Lung (tissue), 12 donors: ENCODE measurements around the gene NAIF1. TPM values are rescaled to one million over a fixed set of nuclear protein-coding genes. Genes with fewer than 3 reads are reported as not detected.
"Not testable (repeated sequence)": the region's sequence is repeated elsewhere in the genome, so short reads cannot be mapped to it uniquely, and the experiment has no call there.

Experiments
- ATAC-seq: fragments of 200-7000 bp; cut with Tn5 transposase; one replicate; pipeline ENCODE4 v1.9.1; 2020; ENCODE audit warnings: moderate number of reproducible peaks; ENCODE audit not compliant: insufficient read depth, low FRiP score
- DNase-seq, 3 donors: peaks; one replicate each; pipeline ENCODE4 v3.0.0-alpha.2; 2013 to 2017
- H3K27ac ChIP-seq, 2 donors: one replicate each; pipeline ENCODE4 v1.5.1; 2013; ENCODE audit warnings: mild to moderate bottlenecking in 2 of 2, moderate library complexity in 2 of 2, control low read depth in 1 of 2, inconsistent platforms in 1 of 2, low read depth in 1 of 2, low read length in 1 of 2
- H3K27me3 ChIP-seq, 3 donors: one replicate each; pipeline ENCODE4 v1.5.1; 2013; ENCODE audit warnings: low read length in 2 of 3; ENCODE audit not compliant: control insufficient read depth in 3 of 3, insufficient read depth in 3 of 3
- H3K36me3 ChIP-seq, 4 donors: one replicate each; pipeline ENCODE4 v1.5.1; 2013; ENCODE audit warnings: low read length in 4 of 4, mild to moderate bottlenecking in 1 of 4, moderate library complexity in 1 of 4; ENCODE audit not compliant: control insufficient read depth in 4 of 4, insufficient read depth in 4 of 4
- H3K4me1 ChIP-seq, 5 donors: one replicate each; pipeline ENCODE4 v1.5.1; 2013; ENCODE audit warnings: low read length in 5 of 5, mild to moderate bottlenecking in 2 of 5, moderate library complexity in 1 of 5; ENCODE audit not compliant: control insufficient read depth in 5 of 5, insufficient read depth in 5 of 5
- H3K4me3 ChIP-seq: one replicate; pipeline ENCODE4 v1.5.1; 2013; ENCODE audit warnings: mild to moderate bottlenecking, control low read depth, moderate library complexity
- H3K9ac ChIP-seq, 2 donors: one replicate each; pipeline ENCODE4 v1.5.1; 2013; ENCODE audit warnings: low read length in 2 of 2, control low read depth in 1 of 2; ENCODE audit not compliant: insufficient read depth in 1 of 2
- H3K9me3 ChIP-seq, 4 donors: one replicate each; pipeline ENCODE4 v1.5.1; 2013; ENCODE audit warnings: low read length in 3 of 4, mild to moderate bottlenecking in 1 of 4, moderate library complexity in 1 of 4; ENCODE audit not compliant: control insufficient read depth in 4 of 4, insufficient read depth in 3 of 4
- CTCF ChIP-seq: IDR thresholded peaks from 2 replicates; pipeline ENCODE4 v1.5.1; 2012; ENCODE audit warnings: mild to moderate bottlenecking; ENCODE audit errors: control extremely low read depth, extremely low read depth
- WGBS, 2 donors: extraction: QIAGEN DNeasy Blood & Tissue Kit; methylation state at CpG; one replicate each; pipeline ENCODE4 v1.1.7; 2013; 5-methylcytosine and 5-hydroxymethylcytosine counted together
- polyA plus RNA-seq, 2 donors: library from polyadenylated mRNA; stranded (reverse); fragments of 200-250 nt; gene quantifications; one replicate each; pipeline ENCODE4 v1.2.1, GENCODE V29; 2013
- total RNA-seq, 2 donors: library from RNA; depleted of rRNA in 1 of 2; stranded (reverse); fragments of >200 nt in 1 of 2; gene quantifications; one replicate each; pipeline ENCODE4 v1.2.1, GENCODE V29; 2014 to 2021
- donor health status: control.
- donor health status: control.
- donor health status: Bipolar disorder and iron deficiency.
- donor health status: healthy.
- donor health status: DM: yes; HTN: yes; CAD: no.

NAIF1 gene
- total and polyA plus RNA-seq, 4 donors = 7.2 to 9.4 (median 8.8) TPM

GRCh38 chr9:128077847-128078503, 10.9 kb upstream of the NAIF1 start:
- Histone ChIP-seq H3K27ac (peak overlapping the region in 1 of 2 donors; percentile 84), H3K36me3 (peaks cover 0 to 2% (median 0%) of the 10 kb centered on the region in 4 donors), H3K4me3 (no peak overlapping the region), H3K9ac (no peak overlapping the region), H3K9me3 (no peaks in the 10 kb centered on the region), H3K4me1 (peaks cover 16 to 51% (median 24%) of the 10 kb centered on the region in 5 donors), H3K27me3 (no peaks in the 10 kb centered on the region)
- ATAC-seq = no peak
- no peak for TF ChIP-seq CTCF
- no peak for DNase-seq
- WGBS, 2 donors = 85 to 88% methylated on average over 7 of the region's 7 CpGs

GRCh38 chr9:128073253-128073886, 6.2 kb upstream of the NAIF1 start:
- H3K4me1 ChIP-seq = peaks cover 16 to 40% (median 21%) of the 10 kb centered on the region in 5 donors
- no peak for ATAC-seq

GRCh38 chr9:128072144-128073021, 5.3 kb upstream of the NAIF1 start:
- H3K36me3 ChIP-seq = no peaks in the 10 kb centered on the region
- no peak overlapping the region for H3K4me3 ChIP-seq
- DNase-seq (peak; percentile 87 to 94 (median 90)), ATAC-seq (no peak)
- peak overlapping the region in 1 of 2 donors; percentile 80 for H3K9ac ChIP-seq
- TF ChIP-seq CTCF = no peak
- H3K4me1 ChIP-seq = peaks cover 14 to 35% (median 17%) of the 10 kb centered on the region in 5 donors
- H3K27me3 ChIP-seq = no peaks in the 10 kb centered on the region
- 3 to 4% methylated on average over 5 of the region's 5 CpGs for WGBS, 2 donors
- H3K27ac ChIP-seq = peak overlapping the region; percentile 28 to 87
- H3K9me3 ChIP-seq = no peaks in the 10 kb centered on the region

More at GRCh38 chr9:128073253-128073886, 6.2 kb upstream of the NAIF1 start:
- no peak overlapping the region for H3K4me3 ChIP-seq
- peak overlapping the region in 1 of 2 donors; percentile 70 for H3K27ac ChIP-seq
- peak; percentile 39 to 82 (median 82) for DNase-seq
- no peaks in the 10 kb centered on the region for H3K27me3 ChIP-seq
- H3K9me3 ChIP-seq = no peaks in the 10 kb centered on the region
- peak overlapping the region in 1 of 2 donors; percentile 80 for H3K9ac ChIP-seq
- 65 to 74% methylated on average over 7 of the region's 7 CpGs for WGBS, 2 donors
- no peaks in the 10 kb centered on the region for H3K36me3 ChIP-seq
- no peak for TF ChIP-seq CTCF

DNA sequence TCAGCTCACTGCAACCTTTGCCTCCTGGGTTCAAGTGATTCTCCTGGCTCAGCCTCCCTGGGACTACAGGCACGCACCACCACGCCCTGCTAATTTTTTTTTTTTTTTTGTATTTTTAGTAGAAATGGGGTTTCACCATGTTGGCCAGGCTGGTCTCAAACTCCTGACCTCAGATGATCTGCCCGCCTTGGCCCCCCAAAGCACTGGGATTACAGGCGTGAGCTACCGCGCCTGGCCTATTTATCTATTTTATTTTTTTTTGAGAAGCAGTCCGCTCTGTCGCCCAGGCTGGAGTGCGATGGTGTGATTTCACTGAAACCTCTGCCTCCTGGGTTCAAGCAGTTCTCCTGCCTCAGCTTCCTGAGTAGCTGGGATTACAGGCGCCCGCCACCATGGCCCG, 4.4 kb upstream of the NAIF1 start:
- Histone ChIP-seq H3K27ac (peak overlapping the region; percentile 28 to 73), H3K4me1 (peaks cover 16 to 40% (median 19%) of the 10 kb centered on the region in 5 donors), H3K9ac (peak overlapping the region in 1 of 2 donors; percentile 80)
- DNase-seq, H3K4me3 ChIP-seq, ATAC-seq, H3K36me3 ChIP-seq, H3K9me3 ChIP-seq, H3K27me3 ChIP-seq: not testable (repeated sequence)
- 79 to 86% methylated on average over 12 of the region's 12 CpGs for WGBS, 2 donors
